GM12873 (cell line): ENCODE results near the gene TNXB.

ENCODE experiments used
- CTCF ChIP-seq: IDR thresholded peaks from 2 replicates; pipeline ENCODE4 v1.5.1; 2012; ENCODE audit warnings: low read depth, mild to moderate bottlenecking, moderate library complexity, low read length, control low read depth; ENCODE audit not compliant: insufficient read depth; ENCODE audit errors: missing control alignments

TNXB gene

GRCh38 chr6:32146687-32147086 is 37.5 kb upstream of the TNXB start:
- TF ChIP-seq CTCF = no peak

- no peak for TF ChIP-seq CTCF
These were observed 37.1 kb upstream of the TNXB start for GRCh38 chr6:32146287-32146686.

DNA sequence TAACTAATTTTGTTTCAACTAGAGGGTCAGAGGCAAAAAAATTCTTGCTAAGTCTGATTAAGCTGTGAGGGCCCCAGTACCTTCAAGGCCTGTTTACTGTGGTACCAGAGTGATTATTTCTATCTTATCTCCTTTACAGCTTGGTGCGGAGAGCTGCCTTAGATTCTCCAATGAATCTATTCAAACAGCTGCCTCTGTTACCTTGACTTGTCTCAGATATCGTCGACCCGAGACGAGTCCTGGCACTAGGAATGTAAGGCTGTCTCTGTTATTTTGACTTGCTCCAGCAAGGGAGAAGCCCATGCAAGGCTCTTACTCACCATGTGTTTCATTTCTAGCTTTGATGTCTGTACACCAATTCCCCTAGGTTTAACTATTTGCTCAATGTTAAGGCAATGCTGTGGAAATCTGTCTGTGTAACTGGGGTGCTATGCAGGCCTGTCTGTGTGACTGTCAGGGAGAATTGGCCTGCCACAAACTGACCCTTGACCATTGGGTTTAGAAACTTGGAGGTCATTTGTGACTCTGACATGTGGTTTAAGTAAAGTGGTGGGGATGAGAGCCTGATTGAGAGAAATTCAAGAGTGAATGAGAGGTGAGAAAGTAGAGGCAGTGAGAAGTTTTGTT is 31.4 kb upstream of the TNXB start:
- TF ChIP-seq CTCF = no peak

- TF ChIP-seq CTCF = no peak
These were observed 30.5 kb upstream of the TNXB start for GRCh38 chr6:32139590-32139989.

GRCh38 chr6:32137454-32137853 is 28.3 kb upstream of the TNXB start:
- no peak for TF ChIP-seq CTCF

GRCh38 chr6:32133786-32134185 is 24.6 kb upstream of the TNXB start:
- no peak for TF ChIP-seq CTCF

- TF ChIP-seq CTCF = no peak
These were observed 23.0 kb upstream of the TNXB start for GRCh38 chr6:32132110-32132509.
